Activated B cell treated with CpG ODN at 0.5 μM for 24 hours (primary cell): Measurements from ENCODE around the gene SMG6. TPM values are rescaled to one million over a fixed set of nuclear protein-coding genes. Genes with fewer than 3 reads are reported as not detected.
A peak's percentile ranks its signal among the peaks of the same experiment; 100 is the strongest.

Source experiments
- ATAC-seq: fragments of 200-7000 bp; cut with Tn5 transposase; one replicate; pipeline ENCODE4 v1.10.0; 2021; ENCODE audit warnings: low read depth, mild to moderate bottlenecking, moderate library complexity
- CTCF ChIA-PET: fragments of 350-600 bp; sonication (Branson Sonifier 250); formaldehyde crosslinking; loops from one replicate; lab custom pipeline; 2021; ENCODE audit warnings: antibody characterized with exemption; lab: Charles Lee
- POLR2A ChIA-PET: fragments of 350-600 bp; sonication (Branson Sonifier 250); formaldehyde crosslinking; loops from one replicate; lab custom pipeline; 2021; ENCODE audit warnings: antibody characterized with exemption; lab: Charles Lee
- DNase-seq: peaks from one replicate; pipeline ENCODE4 v3.0.0; 2022
- H3K27ac Mint-ChIP-seq: one replicate; pipeline ENCODE4 v1.8.0; 2020; ENCODE audit warnings: mixed read lengths
- H3K27me3 Mint-ChIP-seq: one replicate; pipeline ENCODE4 v1.8.0; 2021; ENCODE audit warnings: mixed read lengths
- H3K36me3 Mint-ChIP-seq: one replicate; pipeline ENCODE4 v1.8.0; 2021; ENCODE audit warnings: low read depth, mixed read lengths
- H3K4me1 Mint-ChIP-seq: one replicate; pipeline ENCODE4 v1.8.0; 2021; ENCODE audit warnings: mixed read lengths
- H3K4me3 Mint-ChIP-seq: one replicate; pipeline ENCODE4 v1.8.0; 2020; ENCODE audit warnings: mild to moderate bottlenecking, mixed read lengths
- H3K9me3 Mint-ChIP-seq: one replicate; pipeline ENCODE4 v1.8.0; 2020; ENCODE audit warnings: mixed read lengths
- CTCF ChIP-seq: fragments of 200-600 bp; IDR thresholded peaks from one replicate; pipeline ENCODE4 v1.8.0; 2022; ENCODE audit warnings: antibody characterized with exemption, mild to moderate bottlenecking
- intact Hi-C: fragments of 100-400 bp; cut with micrococcal nuclease; formaldehyde crosslinking; loops from one replicate; pipeline ENCODE4 v1.15.1; 2024
- total RNA-seq: library from RNA; stranded (reverse); gene quantifications from 2 replicates; pipeline ENCODE4 v1.2.3, GENCODE V29; 2022

SMG6 gene
- total RNA-seq, 1 donor from 2014 or later = 30.5 TPM

GRCh38 chr17:2244545-2245525 is 58.8 kb downstream of the SMG6 start:
- ChIA-PET CTCF (interaction anchor here (0.6 to 4.2 kb wide), 57 partner anchors 9 to 524 kb away, joined by 3 to 228 read pairs (median 5); partner anchors contain the start of genes DPH1, HIC1 and OVCA2), POLR2A (interaction anchor here (0.6 to 2.8 kb wide), 11 partner anchors 8 to 357 kb away, joined by 3 to 33 read pairs (median 6); partner anchors contain the start of genes HIC1, SMG6 and SRR)
- Mint-ChIP-seq H3K4me3 (no peak overlapping the region), H3K27me3 (no peaks in the 10 kb centered on the region), H3K27ac (no peak overlapping the region), H3K4me1 (peaks cover 14% of the 10 kb centered on the region), H3K36me3 (peaks cover 38% of the 10 kb centered on the region), H3K9me3 (no peaks in the 10 kb centered on the region)
- DNase-seq (peak; percentile 70), ATAC-seq (peak; percentile 72)
- intact Hi-C loops = loop anchor here (1.0 kb wide), 4 partner anchors 75 to 363 kb away; no protein-coding TSS in a partner anchor
- peak; percentile 44 for TF ChIP-seq CTCF

GRCh38 chr17:2243953-2244352 is 59.6 kb downstream of the SMG6 start:
- peaks cover 32% of the 10 kb centered on the region for H3K36me3 Mint-ChIP-seq
- no peak overlapping the region for H3K4me3 Mint-ChIP-seq
- ChIA-PET POLR2A (interaction anchor here (0.6 to 2.8 kb wide), 7 partner anchors 60 to 200 kb away, joined by 3 to 33 read pairs (median 8); partner anchors contain the start of genes HIC1, SMG6 and SRR), CTCF (interaction anchor here (1.0 to 4.2 kb wide), 26 partner anchors 8 to 523 kb away, joined by 3 to 228 read pairs (median 8); partner anchors contain the start of gene HIC1)
- DNase-seq = no peak
- no peaks in the 10 kb centered on the region for H3K27me3 Mint-ChIP-seq
- intact Hi-C loops = loop anchor here (1.0 kb wide), 4 partner anchors 74 to 362 kb away; no protein-coding TSS in a partner anchor
- ATAC-seq = no peak
- H3K9me3 Mint-ChIP-seq = no peaks in the 10 kb centered on the region
- peaks cover 21% of the 10 kb centered on the region for H3K4me1 Mint-ChIP-seq
- H3K27ac Mint-ChIP-seq = no peak overlapping the region
- TF ChIP-seq CTCF = no peak

- ATAC-seq (no peak), DNase-seq (no peak)
- H3K9me3 Mint-ChIP-seq = no peaks in the 10 kb centered on the region
- CTCF ChIA-PET = interaction anchor here (2.5 kb wide), 2 partner anchors 184 to 187 kb away, joined by 19 to 24 read pairs; partner anchors contain the start of gene HIC1
- H3K4me3 Mint-ChIP-seq = no peak overlapping the region
- POLR2A ChIA-PET = no interaction called here
- no peaks in the 10 kb centered on the region for H3K27me3 Mint-ChIP-seq
- intact Hi-C loops = no loop called here
- TF ChIP-seq CTCF = no peak
- no peak overlapping the region for H3K27ac Mint-ChIP-seq
- H3K4me1 Mint-ChIP-seq = peaks cover 34% of the 10 kb centered on the region
- peaks cover 28% of the 10 kb centered on the region for H3K36me3 Mint-ChIP-seq
Observed at GRCh38 chr17:2241823-2242222, 61.8 kb downstream of the SMG6 start.

GRCh38 chr17:2240541-2240940 is 63.0 kb downstream of the SMG6 start:
- H3K4me1 Mint-ChIP-seq = peaks cover 37% of the 10 kb centered on the region
- H3K36me3 Mint-ChIP-seq = peaks cover 34% of the 10 kb centered on the region
- no peak for DNase-seq
- intact Hi-C loops = loop anchor here (1.0 kb wide), 1 partner anchor 153 kb away; no protein-coding TSS in a partner anchor
- ChIA-PET POLR2A (interaction anchor here (0.6 to 1.9 kb wide), 6 partner anchors 23 to 185 kb away, joined by 4 to 23 read pairs (median 13); partner anchors contain the start of gene HIC1), CTCF (interaction anchor here (0.9 to 2.5 kb wide), 6 partner anchors 16 to 186 kb away, joined by 3 to 24 read pairs (median 4); partner anchors contain the start of gene HIC1)
- peak overlapping the region; percentile 98 for H3K27ac Mint-ChIP-seq
- no peaks in the 10 kb centered on the region for H3K27me3 Mint-ChIP-seq
- H3K9me3 Mint-ChIP-seq = no peaks in the 10 kb centered on the region
- TF ChIP-seq CTCF = no peak
- H3K4me3 Mint-ChIP-seq = no peak overlapping the region
- peak; percentile 2 for ATAC-seq
